ENCODE data around the gene MYH9.

GRCh38 chr22:36417281-36417686, 29.5 kb upstream of the MYH9 start:
- TF ChIP-seq CTCF (conservative IDR thresholded peaks at IDR 0.05; ENCODE audit: low read depth in 2 of 2) (no peak), POLR2AphosphoS5 (IDR thresholded peaks at IDR 0.05; ENCODE audit: low read depth) (no peak), REST (IDR thresholded peaks at IDR 0.05; ENCODE audit: unreplicated experiment) (no peak), EZH2 (IDR thresholded peaks at IDR 0.05; ENCODE audit: low read depth, unreplicated experiment) (no peak), STAT1 (IDR thresholded peaks at IDR 0.05; ENCODE audit: unreplicated experiment) (no peak), CREB1 (CRISPR knock-in tag; IDR thresholded peaks at IDR 0.05; ENCODE audit: low read depth) (no peak), JUNB (IDR thresholded peaks at IDR 0.05; ENCODE audit: unreplicated experiment) (no peak)
